ENCODE measurements around the gene COL4A1. TPM values are rescaled to one million over a fixed set of nuclear protein-coding genes. Genes with fewer than 3 reads are reported as not detected.

The COL4A1 gene
- total and polyA plus RNA-seq, 4 donors, result 73.3 to 910 (median 472) TPM

- H3K36me3 ChIP-seq (ENCODE audit: control insufficient read depth in 1 of 2, insufficient read depth in 2 of 2, low read length in 1 of 2), result peaks cover 0 to 4% of the 10 kb centered on the region in 2 donors
- H3K27ac ChIP-seq (ENCODE audit: low read depth in 1 of 2, low read length in 2 of 2), result no peak overlapping the region
- DNase-seq (no peak), ATAC-seq (ENCODE audit: low FRiP score) (no peak)
- intact Hi-C loops (cut with DNase I), result loop anchor here in 1 of 2 donors (5.0 kb wide), 1 partner anchor 38 kb away; the partner anchor contains the start of genes COL4A1 and COL4A2
- peaks cover 0 to 4% of the 10 kb centered on the region in 2 donors for H3K4me1 ChIP-seq (ENCODE audit: control insufficient read depth in 1 of 2, insufficient read depth in 2 of 2, low read length in 2 of 2)
- H3K9me3 ChIP-seq (ENCODE audit: control insufficient read depth, low read length), result no peaks in the 10 kb centered on the region
- no peaks in the 10 kb centered on the region for H3K27me3 ChIP-seq (ENCODE audit: control insufficient read depth in 1 of 2, insufficient read depth in 2 of 2, low read length in 1 of 2)
- no peak overlapping the region for H3K4me3 ChIP-seq (ENCODE audit: low read length in 2 of 2)
- WGBS, 2 donors, result 41 to 46% methylated on average over 14 of the region's 14 CpGs
Measured at GRCh38 chr13:110269509-110270185, 37.3 kb downstream of the COL4A1 start.

GRCh38 chr13:110268576-110269185 lies 38.3 kb downstream of the COL4A1 start:
- Histone ChIP-seq H3K4me3 (ENCODE audit: low read length in 2 of 2) (no peak overlapping the region), H3K36me3 (ENCODE audit: control insufficient read depth in 1 of 2, insufficient read depth in 2 of 2, low read length in 1 of 2) (peaks cover 0 to 4% of the 10 kb centered on the region in 2 donors), H3K27me3 (ENCODE audit: control insufficient read depth in 1 of 2, insufficient read depth in 2 of 2, low read length in 1 of 2) (no peaks in the 10 kb centered on the region), H3K9me3 (ENCODE audit: control insufficient read depth, low read length) (no peaks in the 10 kb centered on the region), H3K27ac (ENCODE audit: low read depth in 1 of 2, low read length in 2 of 2) (peak overlapping the region in 1 of 2 donors; percentile 6), H3K4me1 (ENCODE audit: control insufficient read depth in 1 of 2, insufficient read depth in 2 of 2, low read length in 2 of 2) (peaks cover 4% of the 10 kb centered on the region in 2 donors)
- intact Hi-C loops (cut with DNase I), result loop anchor here in 1 of 2 donors (5.0 kb wide), 1 partner anchor 39 kb away; the partner anchor contains the start of genes COL4A1 and COL4A2
- 55 to 56% methylated on average over 16 of the region's 16 CpGs for WGBS, 2 donors
- no peak for ATAC-seq (ENCODE audit: low FRiP score)
- no peak for DNase-seq

GRCh38 chr13:110268061-110268460 lies 38.9 kb downstream of the COL4A1 start:
- intact Hi-C loops (cut with DNase I), result loop anchor here in 1 of 2 donors (5.0 kb wide), 1 partner anchor 39 kb away; the partner anchor contains the start of genes COL4A1 and COL4A2
- WGBS, 2 donors, result 6 to 11% methylated on average over 6 of the region's 6 CpGs
- DNase-seq (no peak), ATAC-seq (ENCODE audit: low FRiP score) (no peak)
- H3K9me3 ChIP-seq (ENCODE audit: control insufficient read depth, low read length), result no peaks in the 10 kb centered on the region
- H3K4me1 ChIP-seq (ENCODE audit: control insufficient read depth in 1 of 2, insufficient read depth in 2 of 2, low read length in 2 of 2), result peaks cover 4% of the 10 kb centered on the region in 2 donors
- H3K36me3 ChIP-seq (ENCODE audit: control insufficient read depth in 1 of 2, insufficient read depth in 2 of 2, low read length in 1 of 2), result peaks cover 0 to 4% of the 10 kb centered on the region in 2 donors
- peak overlapping the region in 1 of 2 donors; percentile 7 for H3K27ac ChIP-seq (ENCODE audit: low read depth in 1 of 2, low read length in 2 of 2)
- H3K27me3 ChIP-seq (ENCODE audit: control insufficient read depth in 1 of 2, insufficient read depth in 2 of 2, low read length in 1 of 2), result no peaks in the 10 kb centered on the region
- no peak overlapping the region for H3K4me3 ChIP-seq (ENCODE audit: low read length in 2 of 2)

GRCh38 chr13:110266983-110267382 lies 40.0 kb downstream of the COL4A1 start:
- DNase-seq (no peak), ATAC-seq (ENCODE audit: low FRiP score) (no peak)
- Histone ChIP-seq H3K9me3 (ENCODE audit: control insufficient read depth, low read length) (no peaks in the 10 kb centered on the region), H3K4me3 (ENCODE audit: low read length in 2 of 2) (no peak overlapping the region), H3K27ac (ENCODE audit: low read depth in 1 of 2, low read length in 2 of 2) (peak overlapping the region in 1 of 2 donors; percentile 39), H3K36me3 (ENCODE audit: control insufficient read depth in 1 of 2, insufficient read depth in 2 of 2, low read length in 1 of 2) (no peaks in the 10 kb centered on the region), H3K4me1 (ENCODE audit: control insufficient read depth in 1 of 2, insufficient read depth in 2 of 2, low read length in 2 of 2) (peaks cover 4 to 7% of the 10 kb centered on the region in 2 donors), H3K27me3 (ENCODE audit: control insufficient read depth in 1 of 2, insufficient read depth in 2 of 2, low read length in 1 of 2) (no peaks in the 10 kb centered on the region)
- intact Hi-C loops (cut with DNase I), result loop anchor here in 1 of 2 donors (5.0 kb wide), 1 partner anchor 40 kb away; the partner anchor contains the start of genes COL4A1 and COL4A2
- 44 to 60% methylated on average over 10 of the region's 10 CpGs for WGBS, 2 donors

GRCh38 chr13:110266431-110266809 lies 40.5 kb downstream of the COL4A1 start:
- Histone ChIP-seq H3K27ac (ENCODE audit: low read depth in 1 of 2, low read length in 2 of 2) (peak overlapping the region in 1 of 2 donors; percentile 70), H3K36me3 (ENCODE audit: control insufficient read depth in 1 of 2, insufficient read depth in 2 of 2, low read length in 1 of 2) (no peaks in the 10 kb centered on the region), H3K9me3 (ENCODE audit: control insufficient read depth, low read length) (no peaks in the 10 kb centered on the region), H3K4me1 (ENCODE audit: control insufficient read depth in 1 of 2, insufficient read depth in 2 of 2, low read length in 2 of 2) (peaks cover 4 to 7% of the 10 kb centered on the region in 2 donors), H3K27me3 (ENCODE audit: control insufficient read depth in 1 of 2, insufficient read depth in 2 of 2, low read length in 1 of 2) (no peaks in the 10 kb centered on the region), H3K4me3 (ENCODE audit: low read length in 2 of 2) (no peak overlapping the region)
- DNase-seq, result no peak
- intact Hi-C loops (cut with DNase I), result loop anchor here in 1 of 2 donors (5.0 kb wide), 1 partner anchor 41 kb away; the partner anchor contains the start of genes COL4A1 and COL4A2
- ATAC-seq (ENCODE audit: low FRiP score), result no peak
- 11 to 17% methylated on average over 8 of the region's 8 CpGs for WGBS, 2 donors

GRCh38 chr13:110265682-110266430 lies 41.1 kb downstream of the COL4A1 start:
- Histone ChIP-seq H3K4me1 (ENCODE audit: control insufficient read depth in 1 of 2, insufficient read depth in 2 of 2, low read length in 2 of 2) (peaks cover 4 to 7% of the 10 kb centered on the region in 2 donors), H3K4me3 (ENCODE audit: low read length in 2 of 2) (no peak overlapping the region), H3K27me3 (ENCODE audit: control insufficient read depth in 1 of 2, insufficient read depth in 2 of 2, low read length in 1 of 2) (no peaks in the 10 kb centered on the region), H3K27ac (ENCODE audit: low read depth in 1 of 2, low read length in 2 of 2) (peak overlapping the region; percentile 2 to 70), H3K9me3 (ENCODE audit: control insufficient read depth, low read length) (no peaks in the 10 kb centered on the region), H3K36me3 (ENCODE audit: control insufficient read depth in 1 of 2, insufficient read depth in 2 of 2, low read length in 1 of 2) (no peaks in the 10 kb centered on the region)
- 14 to 17% methylated on average over 38 of the region's 38 CpGs for WGBS, 2 donors
- intact Hi-C loops (cut with DNase I), result loop anchor here in 1 of 2 donors (5.0 kb wide), 1 partner anchor 41 kb away; the partner anchor contains the start of genes COL4A1 and COL4A2
- peak; percentile 91 for DNase-seq
- peak; percentile 57 for ATAC-seq (ENCODE audit: low FRiP score)

GRCh38 chr13:110265341-110265681 lies 41.6 kb downstream of the COL4A1 start:
- no peak for DNase-seq
- no peaks in the 10 kb centered on the region for H3K36me3 ChIP-seq (ENCODE audit: control insufficient read depth in 1 of 2, insufficient read depth in 2 of 2, low read length in 1 of 2)
- peaks cover 4 to 7% of the 10 kb centered on the region in 2 donors for H3K4me1 ChIP-seq (ENCODE audit: control insufficient read depth in 1 of 2, insufficient read depth in 2 of 2, low read length in 2 of 2)
- H3K9me3 ChIP-seq (ENCODE audit: control insufficient read depth, low read length), result no peaks in the 10 kb centered on the region
- ATAC-seq (ENCODE audit: low FRiP score), result peak; percentile 2
- intact Hi-C loops (cut with DNase I), result loop anchor here in 1 of 2 donors (5.0 kb wide), 1 partner anchor 42 kb away; the partner anchor contains the start of genes COL4A1 and COL4A2
- no peak overlapping the region for H3K4me3 ChIP-seq (ENCODE audit: low read length in 2 of 2)
- no peaks in the 10 kb centered on the region for H3K27me3 ChIP-seq (ENCODE audit: control insufficient read depth in 1 of 2, insufficient read depth in 2 of 2, low read length in 1 of 2)
- H3K27ac ChIP-seq (ENCODE audit: low read depth in 1 of 2, low read length in 2 of 2), result peak overlapping the region; percentile 2 to 70
- 46 to 68% methylated on average over 6 of the region's 6 CpGs for WGBS, 2 donors

GRCh38 chr13:110264685-110265275 lies 42.2 kb downstream of the COL4A1 start:
- H3K4me1 ChIP-seq (ENCODE audit: control insufficient read depth in 1 of 2, insufficient read depth in 2 of 2, low read length in 2 of 2), result peaks cover 4 to 7% of the 10 kb centered on the region in 2 donors
- H3K4me3 ChIP-seq (ENCODE audit: low read length in 2 of 2), result no peak overlapping the region
- no peaks in the 10 kb centered on the region for H3K27me3 ChIP-seq (ENCODE audit: control insufficient read depth in 1 of 2, insufficient read depth in 2 of 2, low read length in 1 of 2)
- WGBS, 2 donors, result 78 to 85% methylated on average over 12 of the region's 12 CpGs
- H3K27ac ChIP-seq (ENCODE audit: low read depth in 1 of 2, low read length in 2 of 2), result peak overlapping the region; percentile 14 to 60
- intact Hi-C loops (cut with DNase I), result loop anchor here in 1 of 2 donors (5.0 kb wide), 1 partner anchor 43 kb away; the partner anchor contains the start of genes COL4A1 and COL4A2
- ATAC-seq (ENCODE audit: low FRiP score), result no peak
- DNase-seq, result no peak
- H3K9me3 ChIP-seq (ENCODE audit: control insufficient read depth, low read length), result no peaks in the 10 kb centered on the region
- no peaks in the 10 kb centered on the region for H3K36me3 ChIP-seq (ENCODE audit: control insufficient read depth in 1 of 2, insufficient read depth in 2 of 2, low read length in 1 of 2)

Data from aorta (tissue), 5 donors.